ENCODE results near the gene PCCA. TPM values are rescaled to one million over a fixed set of nuclear protein-coding genes. Genes with fewer than 3 reads are reported as not detected.
"Not testable (repeated sequence)": the region's sequence is repeated elsewhere in the genome, so short reads cannot be mapped to it uniquely, and the experiment has no call there.

Gene PCCA
- total and polyA plus RNA-seq, 4 donors, result 30.1 to 160 (median 76.3) TPM

- Histone ChIP-seq H3K27me3 (ENCODE audit: control insufficient read depth in 4 of 4, insufficient read depth in 4 of 4, low read length in 3 of 4) (no peaks in the 10 kb centered on the region), H3K27ac (ENCODE audit: low read depth in 1 of 2, low read length in 2 of 2) (no peak overlapping the region), H3K9ac (ENCODE audit: low read depth in 1 of 2, low read length in 2 of 2) (no peak overlapping the region), H3K4me3 (ENCODE audit: low read depth in 1 of 3, low read length in 3 of 3) (no peak overlapping the region), H3K36me3 (ENCODE audit: control insufficient read depth in 4 of 4, insufficient read depth in 3 of 4, low read depth in 1 of 4, low read length in 3 of 4) (peaks cover 4 to 12% (median 10%) of the 10 kb centered on the region in 4 donors), H3K4me1 (ENCODE audit: control insufficient read depth in 4 of 4, insufficient read depth in 4 of 4, low read length in 3 of 4) (no peaks in the 10 kb centered on the region), H3K9me3 (ENCODE audit: control insufficient read depth in 4 of 4, low read length in 3 of 4) (no peaks in the 10 kb centered on the region)
- no peak for DNase-seq (ENCODE audit: low spot score)
- 93% methylated on average over 4 of the region's 4 CpGs for WGBS
- TF ChIP-seq GABPA (IDR thresholded peaks at IDR 0.05 in 1 of 2, conservative IDR thresholded peaks at IDR 0.05 in 1 of 2) (no peak), JUND (IDR thresholded peaks at IDR 0.05) (no peak), SP1 (IDR thresholded peaks at IDR 0.05) (no peak), CTCF (IDR thresholded peaks at IDR 0.05; ENCODE audit: low read depth, low read length, missing input control) (no peak), NR2F2 (IDR thresholded peaks at IDR 0.05) (no peak), FOXA2 (IDR thresholded peaks at IDR 0.05) (no peak), HNF4A (conservative IDR thresholded peaks at IDR 0.05) (no peak), REST (IDR thresholded peaks at IDR 0.05) (no peak)
- TF ChIP-seq, protein P1, sequence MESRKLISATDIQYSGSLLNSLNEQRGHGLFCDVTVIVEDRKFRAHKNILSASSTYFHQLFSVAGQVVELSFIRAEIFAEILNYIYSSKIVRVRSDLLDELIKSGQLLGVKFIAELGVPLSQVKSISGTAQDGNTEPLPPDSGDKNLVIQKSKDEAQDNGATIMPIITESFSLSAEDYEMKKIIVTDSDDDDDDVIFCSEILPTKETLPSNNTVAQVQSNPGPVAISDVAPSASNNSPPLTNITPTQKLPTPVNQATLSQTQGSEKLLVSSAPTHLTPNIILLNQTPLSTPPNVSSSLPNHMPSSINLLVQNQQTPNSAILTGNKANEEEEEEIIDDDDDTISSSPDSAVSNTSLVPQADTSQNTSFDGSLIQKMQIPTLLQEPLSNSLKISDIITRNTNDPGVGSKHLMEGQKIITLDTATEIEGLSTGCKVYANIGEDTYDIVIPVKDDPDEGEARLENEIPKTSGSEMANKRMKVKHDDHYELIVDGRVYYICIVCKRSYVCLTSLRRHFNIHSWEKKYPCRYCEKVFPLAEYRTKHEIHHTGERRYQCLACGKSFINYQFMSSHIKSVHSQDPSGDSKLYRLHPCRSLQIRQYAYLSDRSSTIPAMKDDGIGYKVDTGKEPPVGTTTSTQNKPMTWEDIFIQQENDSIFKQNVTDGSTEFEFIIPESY (IDR thresholded peaks at IDR 0.05), result no peak
These were observed 59.5 kb downstream of the PCCA start for GRCh38 chr13:100148422-100148821.

GRCh38 chr13:100149389-100149788, 60.5 kb downstream of the PCCA start:
- TF ChIP-seq YY1 (IDR thresholded peaks at IDR 0.05) (no peak), TAF1 (conservative IDR thresholded peaks at IDR 0.05) (no peak), HNF4G (IDR thresholded peaks at IDR 0.05) (no peak), EGR1 (IDR thresholded peaks at IDR 0.05; ENCODE audit: low read depth in 2 of 2) (no peak), HNF4A (conservative IDR thresholded peaks at IDR 0.05) (no peak), ATF3 (IDR thresholded peaks at IDR 0.05) (no peak), CTCF (IDR thresholded peaks at IDR 0.05; ENCODE audit: low read depth, low read length, missing input control) (no peak), SP1 (IDR thresholded peaks at IDR 0.05) (no peak), REST (IDR thresholded peaks at IDR 0.05) (no peak), FOXA2 (IDR thresholded peaks at IDR 0.05) (no peak)

GRCh38 chr13:100150711-100151110, 61.8 kb downstream of the PCCA start:
- H3K9ac ChIP-seq (ENCODE audit: low read depth in 1 of 2, low read length in 2 of 2); H3K27me3 ChIP-seq (ENCODE audit: control insufficient read depth in 4 of 4, insufficient read depth in 4 of 4, low read length in 3 of 4); H3K9me3 ChIP-seq (ENCODE audit: control insufficient read depth in 4 of 4, low read length in 3 of 4); H3K4me3 ChIP-seq (ENCODE audit: low read depth in 1 of 3, low read length in 3 of 3); H3K27ac ChIP-seq (ENCODE audit: low read depth in 1 of 2, low read length in 2 of 2); DNase-seq (ENCODE audit: low spot score); H3K4me1 ChIP-seq (ENCODE audit: control insufficient read depth in 4 of 4, insufficient read depth in 4 of 4, low read length in 3 of 4): not testable (repeated sequence)
- peaks cover 3 to 17% (median 6%) of the 10 kb centered on the region in 4 donors for H3K36me3 ChIP-seq (ENCODE audit: control insufficient read depth in 4 of 4, insufficient read depth in 3 of 4, low read depth in 1 of 4, low read length in 3 of 4)
- 95% methylated on average over 16 of the region's 16 CpGs for WGBS

More at GRCh38 chr13:100149389-100149788, 60.5 kb downstream of the PCCA start:
- Histone ChIP-seq H3K4me3 (ENCODE audit: low read depth in 1 of 3, low read length in 3 of 3) (no peak overlapping the region), H3K27ac (ENCODE audit: low read depth in 1 of 2, low read length in 2 of 2) (no peak overlapping the region), H3K9me3 (ENCODE audit: control insufficient read depth in 4 of 4, low read length in 3 of 4) (no peaks in the 10 kb centered on the region), H3K9ac (ENCODE audit: low read depth in 1 of 2, low read length in 2 of 2) (no peak overlapping the region), H3K36me3 (ENCODE audit: control insufficient read depth in 4 of 4, insufficient read depth in 3 of 4, low read depth in 1 of 4, low read length in 3 of 4) (peaks cover 4 to 12% (median 9%) of the 10 kb centered on the region in 4 donors), H3K27me3 (ENCODE audit: control insufficient read depth in 4 of 4, insufficient read depth in 4 of 4, low read length in 3 of 4) (no peaks in the 10 kb centered on the region), H3K4me1 (ENCODE audit: control insufficient read depth in 4 of 4, insufficient read depth in 4 of 4, low read length in 3 of 4) (no peaks in the 10 kb centered on the region)
- 75% methylated on average over 4 of the region's 4 CpGs for WGBS
- DNase-seq (ENCODE audit: low spot score), result no peak

Data from liver (tissue), 9 donors.